Fibroblast of mammary gland (primary cell): ENCODE results near the gene BNIPL.

Experiments used
- DNase-seq: peaks from one replicate; pipeline ENCODE4 v3.0.0-alpha.2; 2010; ENCODE audit warnings: low read depth
- H3K4me3 ChIP-seq: 2 replicates; pipeline ENCODE4 v1.5.1; 2011; ENCODE audit warnings: low read depth, mild to moderate bottlenecking, low read length, moderate library complexity; ENCODE audit not compliant: control insufficient read depth
- TF ChIP-seq, protein P1 (sequence below): conservative IDR thresholded peaks from 2 replicates; pipeline ENCODE4 v1.5.1; 2011; ENCODE audit warnings: low read depth, low read length, inconsistent platforms; ENCODE audit not compliant: control insufficient read depth, insufficient read depth

Gene BNIPL

GRCh38 chr1:151061704-151062103, 25.3 kb downstream of the BNIPL start:
- TF ChIP-seq, protein P1, sequence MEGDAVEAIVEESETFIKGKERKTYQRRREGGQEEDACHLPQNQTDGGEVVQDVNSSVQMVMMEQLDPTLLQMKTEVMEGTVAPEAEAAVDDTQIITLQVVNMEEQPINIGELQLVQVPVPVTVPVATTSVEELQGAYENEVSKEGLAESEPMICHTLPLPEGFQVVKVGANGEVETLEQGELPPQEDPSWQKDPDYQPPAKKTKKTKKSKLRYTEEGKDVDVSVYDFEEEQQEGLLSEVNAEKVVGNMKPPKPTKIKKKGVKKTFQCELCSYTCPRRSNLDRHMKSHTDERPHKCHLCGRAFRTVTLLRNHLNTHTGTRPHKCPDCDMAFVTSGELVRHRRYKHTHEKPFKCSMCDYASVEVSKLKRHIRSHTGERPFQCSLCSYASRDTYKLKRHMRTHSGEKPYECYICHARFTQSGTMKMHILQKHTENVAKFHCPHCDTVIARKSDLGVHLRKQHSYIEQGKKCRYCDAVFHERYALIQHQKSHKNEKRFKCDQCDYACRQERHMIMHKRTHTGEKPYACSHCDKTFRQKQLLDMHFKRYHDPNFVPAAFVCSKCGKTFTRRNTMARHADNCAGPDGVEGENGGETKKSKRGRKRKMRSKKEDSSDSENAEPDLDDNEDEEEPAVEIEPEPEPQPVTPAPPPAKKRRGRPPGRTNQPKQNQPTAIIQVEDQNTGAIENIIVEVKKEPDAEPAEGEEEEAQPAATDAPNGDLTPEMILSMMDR, result no peak
- H3K4me3 ChIP-seq, result no peak overlapping the region
- no peak for DNase-seq

GRCh38 chr1:151062741-151063371, 26.5 kb downstream of the BNIPL start:
- peak; percentile 92 for DNase-seq
- TF ChIP-seq, protein P1, result no peak
- H3K4me3 ChIP-seq, result no peak overlapping the region

- TF ChIP-seq, protein P1, result no peak
- no peak for DNase-seq
- no peak overlapping the region for H3K4me3 ChIP-seq
These were observed 28.8 kb downstream of the BNIPL start for GRCh38 chr1:151065089-151065645.

- no peak for DNase-seq
- TF ChIP-seq, protein P1, result no peak
- no peak overlapping the region for H3K4me3 ChIP-seq
These were observed 30.8 kb downstream of the BNIPL start for GRCh38 chr1:151067185-151067584.

DNA sequence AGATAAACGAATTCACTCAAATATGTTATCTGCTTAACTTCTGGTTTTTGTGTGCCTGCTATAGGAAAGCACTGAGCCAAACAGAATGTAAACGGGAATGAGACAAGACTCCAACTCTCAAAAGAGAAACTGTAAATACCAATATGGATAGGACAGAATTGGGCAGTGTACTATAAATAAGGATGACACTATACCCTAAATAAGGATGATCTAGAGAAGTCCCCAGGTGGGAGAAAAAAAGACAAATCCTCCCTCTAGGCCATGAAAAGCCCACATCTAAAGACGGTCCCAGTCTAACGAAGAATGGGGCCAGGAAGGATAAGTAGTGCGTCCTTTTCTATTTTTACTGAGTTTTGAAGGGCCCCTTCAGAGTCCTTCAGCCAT, 32.7 kb downstream of the BNIPL start:
- TF ChIP-seq, protein P1, result no peak
- H3K4me3 ChIP-seq, result no peak overlapping the region
- DNase-seq, result no peak

- DNase-seq, result peak; percentile 100
- TF ChIP-seq, protein P1, result peak; percentile 73
- H3K4me3 ChIP-seq, result peak within 1 kb of the TSS; percentile 88
These were observed 34.3 kb downstream of the BNIPL start, which contains the start of gene GABPB2 for GRCh38 chr1:151070474-151071276. TSS of gene GABPB2 (plus strand) at chr1:151070761. CDS start at chr1:151088190, 17,429 bp downstream.
